Naive thymus-derived CD4-positive, alpha-beta T cell (primary cell): ENCODE results near the gene CCDC126. TPM values are rescaled to one million over a fixed set of nuclear protein-coding genes. Genes with fewer than 3 reads are reported as not detected.
A peak's percentile ranks its signal among the peaks of the same experiment; 100 is the strongest.

Source experiments
- ATAC-seq: fragments of 150-1000 bp; cut with Tn5 transposase; 2 replicates; pipeline ENCODE4 v1.10.0; 2021; ENCODE audit warnings: mild to moderate bottlenecking, moderate library complexity
- CTCF ChIA-PET: fragments of 350-600 bp; sonication (Branson Sonifier 250); formaldehyde crosslinking; loops from one replicate; lab custom pipeline; 2021; ENCODE audit warnings: antibody characterized with exemption; lab: Charles Lee
- POLR2A ChIA-PET: fragments of 350-600 bp; sonication (Branson Sonifier 250); formaldehyde crosslinking; loops from one replicate; lab custom pipeline; 2021; ENCODE audit warnings: antibody characterized with exemption, inconsistent platforms; lab: Charles Lee
- DNase-seq, 9 donors: peaks; one replicate each; pipeline versions ENCODE4 v3.0.0 to v3.0.0-alpha.2; 2020 to 2022; ENCODE audit warnings: mixed read lengths in 1 of 9
- H3K27ac ChIP-seq: one replicate; pipeline ENCODE4 v1.7.0; 2013; ENCODE audit warnings: mild to moderate bottlenecking, low read depth, low read length, moderate library complexity
- H3K27me3 ChIP-seq, 2 donors: one replicate each; pipeline ENCODE4 v1.7.0; 2013; ENCODE audit warnings: low read length in 2 of 2, mild to moderate bottlenecking in 2 of 2, moderate library complexity in 2 of 2; ENCODE audit not compliant: control insufficient read depth in 2 of 2, insufficient read depth in 2 of 2
- H3K36me3 ChIP-seq, 3 experiments: 1 replicate in 2 of 3; 2 replicates in 1 of 3; pipeline ENCODE4 v1.7.0; 2013; ENCODE audit warnings: low read length in 3 of 3, mild to moderate bottlenecking in 3 of 3, moderate library complexity in 1 of 3; ENCODE audit not compliant: insufficient read depth in 3 of 3, control insufficient read depth in 2 of 3
- H3K4me1 ChIP-seq, 2 donors: one replicate each; pipeline ENCODE4 v1.7.0; 2013; ENCODE audit warnings: low read length in 2 of 2, mild to moderate bottlenecking in 2 of 2, moderate library complexity in 1 of 2; ENCODE audit not compliant: control insufficient read depth in 2 of 2, insufficient read depth in 2 of 2
- H3K4me3 ChIP-seq: 2 replicates; pipeline ENCODE4 v1.7.0; 2013; ENCODE audit warnings: mild to moderate bottlenecking, low read length
- H3K9me3 ChIP-seq, 3 experiments: 1 replicate in 2 of 3; 2 replicates in 1 of 3; pipeline ENCODE4 v1.7.0; 2013; ENCODE audit warnings: low read length in 3 of 3; ENCODE audit not compliant: control insufficient read depth in 2 of 3
- H3K27ac Mint-ChIP-seq, 9 donors: one replicate each; pipeline ENCODE4 v1.8.0; 2020 to 2022; ENCODE audit warnings: mixed read lengths in 9 of 9, mild to moderate bottlenecking in 8 of 9, moderate library complexity in 5 of 9, inconsistent platforms in 2 of 9
- H3K27me3 Mint-ChIP-seq, 5 donors: one replicate each; pipeline ENCODE4 v1.8.0; 2021 to 2022; ENCODE audit warnings: mixed read lengths in 5 of 5, mild to moderate bottlenecking in 1 of 5
- H3K36me3 Mint-ChIP-seq, 5 donors: one replicate each; pipeline ENCODE4 v1.8.0; 2020 to 2022; ENCODE audit warnings: mixed read lengths in 5 of 5, mild to moderate bottlenecking in 3 of 5, inconsistent platforms in 1 of 5
- H3K4me1 Mint-ChIP-seq, 7 donors: one replicate each; pipeline ENCODE4 v1.8.0; 2020 to 2022; ENCODE audit warnings: mixed read lengths in 7 of 7, mild to moderate bottlenecking in 3 of 7, inconsistent platforms in 1 of 7
- H3K4me3 Mint-ChIP-seq, 10 donors: one replicate each; pipeline ENCODE4 v1.8.0; 2020 to 2022; ENCODE audit warnings: mild to moderate bottlenecking in 10 of 10, mixed read lengths in 10 of 10, moderate library complexity in 6 of 10, inconsistent platforms in 2 of 10
- H3K9me3 Mint-ChIP-seq, 11 donors: one replicate each; pipeline ENCODE4 v1.8.0; 2020 to 2022; ENCODE audit warnings: mixed read lengths in 11 of 11, mild to moderate bottlenecking in 4 of 11, inconsistent platforms in 1 of 11, moderate library complexity in 1 of 11
- intact Hi-C, 2 donors: fragments of 100-400 bp; cut with micrococcal nuclease; formaldehyde crosslinking; loops; one replicate each; pipeline ENCODE4 v1.15.1; 2023
- polyA plus RNA-seq, 2 donors: library from polyadenylated mRNA; unstranded; fragments of 300-500 nt; fragmentation: Illumina TruSeq; gene quantifications; one replicate each; pipeline ENCODE4 v1.2.3, GENCODE V29; 2021
- total RNA-seq, 6 experiments: library from RNA in 5 of 6; stranded (reverse) in 5 of 6; gene quantifications; 1 replicate in 5 of 6; 2 replicates in 1 of 6; pipeline ENCODE4 v1.2.3 and lab custom pipeline; 2021 to 2026

The CCDC126 gene
- total and polyA plus RNA-seq, 7 experiments from 2014 or later, result 7.0 to 24.7 (median 16.8) TPM

DNA sequence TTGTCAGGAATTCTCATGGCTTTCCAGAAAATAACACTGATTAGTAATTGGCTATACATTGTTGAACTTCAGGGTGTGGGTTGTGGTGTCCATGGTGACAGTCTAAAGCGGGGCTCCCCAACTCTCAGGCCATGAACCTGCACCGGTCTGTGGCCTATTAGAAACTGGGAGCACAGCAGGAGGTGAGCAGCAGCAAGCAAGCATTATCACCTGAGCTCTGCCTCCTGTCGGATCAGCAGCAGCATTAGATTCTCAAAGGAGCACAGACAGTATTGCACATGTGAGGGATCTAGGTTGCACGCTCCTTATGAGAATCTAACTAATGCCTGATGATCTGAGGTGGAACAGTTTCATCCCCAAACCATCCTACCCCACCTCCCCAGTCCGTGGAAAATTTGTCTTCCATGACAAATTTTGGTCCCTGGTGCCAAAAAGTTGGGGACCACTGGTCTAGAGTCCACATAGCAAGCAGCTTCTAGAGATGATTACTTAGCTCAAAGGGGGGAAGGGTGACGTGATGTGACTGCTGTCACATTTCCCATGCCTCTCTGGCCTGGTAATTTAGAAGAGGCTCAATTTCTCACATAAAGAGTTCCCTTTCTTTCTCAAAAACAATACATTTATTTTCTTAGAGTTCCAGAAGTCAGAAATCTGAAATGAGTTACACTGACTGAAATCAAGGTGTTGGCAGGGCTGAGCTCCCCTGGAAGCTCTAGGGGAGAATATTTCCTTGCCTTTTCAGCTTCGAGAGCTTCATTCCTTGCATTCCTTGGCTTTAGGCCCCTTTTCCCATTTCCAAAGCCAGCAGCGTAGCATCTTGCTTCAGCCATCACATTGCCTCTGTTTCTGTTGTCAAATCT, 65.2 kb downstream of the CCDC126 start:
- POLR2A ChIA-PET, result no interaction called here
- no peaks in the 10 kb centered on the region for H3K36me3 ChIP-seq
- Mint-ChIP-seq H3K36me3 (peaks cover 0 to 6% (median 0%) of the 10 kb centered on the region in 5 donors), H3K4me1 (no peaks in the 10 kb centered on the region), H3K27ac (no peak overlapping the region), H3K4me3 (no peak overlapping the region), H3K9me3 (peaks cover 0 to 29% (median 6%) of the 10 kb centered on the region in 11 donors), H3K27me3 (peaks cover 0 to 4% (median 0%) of the 10 kb centered on the region in 5 donors)
- no peaks in the 10 kb centered on the region for H3K4me1 ChIP-seq
- intact Hi-C loops, result no loop called here
- H3K27ac ChIP-seq, result no peak overlapping the region
- no peaks in the 10 kb centered on the region for H3K27me3 ChIP-seq
- no peak for DNase-seq
- CTCF ChIA-PET, result no interaction called here
- H3K4me3 ChIP-seq, result no peak overlapping the region
- peaks cover 0 to 5% (median 0%) of the 10 kb centered on the region in 3 experiments for H3K9me3 ChIP-seq
- ATAC-seq, result no peak

DNA sequence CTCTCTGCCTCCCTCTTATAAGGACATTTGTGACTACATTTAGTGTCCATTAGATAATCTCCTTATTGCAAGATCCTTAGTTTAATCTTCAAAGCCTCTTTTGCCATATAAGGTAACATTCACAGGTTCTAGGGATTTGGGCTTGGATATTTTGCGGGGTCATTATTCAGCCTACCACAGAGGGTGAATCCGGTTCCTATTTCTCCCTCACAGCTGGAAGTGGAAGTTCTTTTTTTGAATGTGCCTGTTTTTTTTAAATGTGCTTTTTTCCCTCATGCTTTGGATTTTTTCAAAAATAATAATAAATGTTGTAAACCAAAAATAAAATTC, 65.8 kb downstream of the CCDC126 start:
- Mint-ChIP-seq H3K36me3 (peaks cover 0 to 5% (median 0%) of the 10 kb centered on the region in 5 donors), H3K4me3 (no peak overlapping the region), H3K4me1 (no peaks in the 10 kb centered on the region), H3K27me3 (peaks cover 0 to 4% (median 0%) of the 10 kb centered on the region in 5 donors), H3K9me3 (peaks cover 0 to 23% (median 6%) of the 10 kb centered on the region in 11 donors), H3K27ac (no peak overlapping the region)
- DNase-seq, result no peak
- no peak for ATAC-seq
- H3K27ac ChIP-seq, result no peak overlapping the region
- intact Hi-C loops, result no loop called here
- H3K36me3 ChIP-seq, result no peaks in the 10 kb centered on the region
- POLR2A ChIA-PET, result no interaction called here
- H3K27me3 ChIP-seq, result no peaks in the 10 kb centered on the region
- H3K4me3 ChIP-seq, result no peak overlapping the region
- CTCF ChIA-PET, result no interaction called here
- H3K4me1 ChIP-seq, result no peaks in the 10 kb centered on the region
- H3K9me3 ChIP-seq, result peaks cover 0 to 5% (median 0%) of the 10 kb centered on the region in 3 experiments

GRCh38 chr7:23664122-23664521, 66.9 kb downstream of the CCDC126 start:
- ChIA-PET CTCF (no interaction called here), POLR2A (no interaction called here)
- H3K27me3 Mint-ChIP-seq, result peaks cover 0 to 4% (median 0%) of the 10 kb centered on the region in 5 donors
- no peaks in the 10 kb centered on the region for H3K9me3 ChIP-seq
- no peaks in the 10 kb centered on the region for H3K36me3 Mint-ChIP-seq
- H3K4me1 Mint-ChIP-seq, result no peaks in the 10 kb centered on the region
- DNase-seq (no peak), ATAC-seq (no peak)
- no peaks in the 10 kb centered on the region for H3K4me1 ChIP-seq
- intact Hi-C loops, result no loop called here
- H3K36me3 ChIP-seq, result no peaks in the 10 kb centered on the region
- H3K9me3 Mint-ChIP-seq, result peaks cover 0 to 13% (median 3%) of the 10 kb centered on the region in 11 donors
- H3K4me3 Mint-ChIP-seq, result no peak overlapping the region
- no peak overlapping the region for H3K27ac ChIP-seq
- no peaks in the 10 kb centered on the region for H3K27me3 ChIP-seq
- H3K4me3 ChIP-seq, result no peak overlapping the region
- no peak overlapping the region for H3K27ac Mint-ChIP-seq

GRCh38 chr7:23672033-23672432, 74.9 kb downstream of the CCDC126 start:
- DNase-seq, result no peak
- no peaks in the 10 kb centered on the region for H3K9me3 ChIP-seq
- Mint-ChIP-seq H3K9me3 (peaks cover 0 to 11% (median 0%) of the 10 kb centered on the region in 11 donors), H3K27ac (no peak overlapping the region), H3K4me1 (no peaks in the 10 kb centered on the region), H3K36me3 (no peaks in the 10 kb centered on the region), H3K4me3 (no peak overlapping the region), H3K27me3 (peaks cover 0 to 34% (median 14%) of the 10 kb centered on the region in 5 donors)
- no peak for ATAC-seq
- ChIA-PET POLR2A (interaction anchor here (0.5 kb wide), 1 partner anchor 40 kb away, joined by 4 read pairs; no protein-coding TSS in a partner anchor), CTCF (no interaction called here)
- intact Hi-C loops, result no loop called here
- H3K4me1 ChIP-seq, result no peaks in the 10 kb centered on the region
- H3K36me3 ChIP-seq, result no peaks in the 10 kb centered on the region
- no peaks in the 10 kb centered on the region for H3K27me3 ChIP-seq
- H3K4me3 ChIP-seq, result no peak overlapping the region
- no peak overlapping the region for H3K27ac ChIP-seq

- Mint-ChIP-seq H3K27me3 (peaks cover 0 to 21% (median 3%) of the 10 kb centered on the region in 5 donors), H3K27ac (peak within 1 kb of the TSS; percentile 45 to 90 (median 86)), H3K9me3 (peaks cover 0 to 11% (median 0%) of the 10 kb centered on the region in 11 donors), H3K4me3 (peak within 1 kb of the TSS; percentile 89 to 98 (median 94)), H3K36me3 (peaks cover 0 to 5% (median 0%) of the 10 kb centered on the region in 5 donors), H3K4me1 (peaks cover 0 to 32% (median 13%) of the 10 kb centered on the region in 7 donors)
- no peaks in the 10 kb centered on the region for H3K4me1 ChIP-seq
- peak; percentile 52 to 80 (median 72) for DNase-seq
- intact Hi-C loops, result loop anchor here (1.0 to 10.0 kb wide), 7 partner anchors 83 to 895 kb away; partner anchors contain the start of genes CCDC126 (in 2 of the 2), PALS2 (in 2 of the 2), HYCC1 (in 1 of the 2) and IGF2BP3 (in 1 of the 2)
- H3K4me3 ChIP-seq, result peak within 1 kb of the TSS; percentile 95
- H3K36me3 ChIP-seq, result peaks cover 0 to 6% (median 0%) of the 10 kb centered on the region in 3 experiments
- H3K27me3 ChIP-seq, result no peaks in the 10 kb centered on the region
- ChIA-PET POLR2A (interaction anchor here (1.2 to 1.7 kb wide), 2 partner anchors 9 to 82 kb away, joined by 3 to 5 read pairs; no protein-coding TSS in a partner anchor), CTCF (interaction anchor here (0.5 to 2.5 kb wide), 8 partner anchors 29 to 818 kb away, joined by 3 to 8 read pairs (median 4); partner anchors contain the start of genes CCDC126 and STK31)
- peak; percentile 99 for ATAC-seq
- no peaks in the 10 kb centered on the region for H3K9me3 ChIP-seq
- peak within 1 kb of the TSS; percentile 65 for H3K27ac ChIP-seq
Observed at GRCh38 chr7:23679898-23680413, 82.8 kb downstream of the CCDC126 start, which contains the start of gene FAM221A. TSS of gene FAM221A (plus strand) at chr7:23680199. CDS start at chr7:23680219, 20 bp downstream.
